ENCODE data around the gene PRKAR2A. TPM values are rescaled to one million over a fixed set of nuclear protein-coding genes. Genes with fewer than 3 reads are reported as not detected.
"Not testable (repeated sequence)": the region's sequence is repeated elsewhere in the genome, so short reads cannot be mapped to it uniquely, and the experiment has no call there.

Gene PRKAR2A
- polyA plus RNA-seq, 1 donor from 2014 or later: 10.0 TPM

- Mint-ChIP-seq H3K4me1 (peaks cover 0 to 12% (median 8%) of the 10 kb centered on the region in 3 donors), H3K4me3 (peak overlapping the region in 2 of 4 donors; percentile 78 to 85), H3K9me3 (no peaks in the 10 kb centered on the region), H3K36me3 (no peaks in the 10 kb centered on the region), H3K27me3 (no peaks in the 10 kb centered on the region), H3K27ac (no peak overlapping the region)
Observed at GRCh38 chr3:48738926-48739616, 108.6 kb downstream of the PRKAR2A start.

GRCh38 chr3:48738144-48738536, 109.5 kb downstream of the PRKAR2A start:
- Mint-ChIP-seq H3K36me3 (no peaks in the 10 kb centered on the region), H3K27me3 (no peaks in the 10 kb centered on the region), H3K27ac (no peak overlapping the region), H3K4me1 (peaks cover 0 to 12% (median 8%) of the 10 kb centered on the region in 3 donors), H3K4me3 (no peak overlapping the region), H3K9me3 (no peaks in the 10 kb centered on the region)

- not testable (repeated sequence) for H3K9me3 Mint-ChIP-seq, H3K36me3 Mint-ChIP-seq, H3K27ac Mint-ChIP-seq, H3K27me3 Mint-ChIP-seq, H3K4me3 Mint-ChIP-seq
- H3K4me1 Mint-ChIP-seq: peaks cover 0 to 12% (median 8%) of the 10 kb centered on the region in 3 donors
Observed at GRCh38 chr3:48735075-48735767, 112.5 kb downstream of the PRKAR2A start.

- H3K36me3 Mint-ChIP-seq, H3K4me1 Mint-ChIP-seq, H3K4me3 Mint-ChIP-seq, H3K27me3 Mint-ChIP-seq, H3K9me3 Mint-ChIP-seq, H3K27ac Mint-ChIP-seq: not testable (repeated sequence)
Observed at GRCh38 chr3:48734541-48734940, 113.1 kb downstream of the PRKAR2A start.

- not testable (repeated sequence) for H3K27ac Mint-ChIP-seq, H3K27me3 Mint-ChIP-seq, H3K9me3 Mint-ChIP-seq, H3K36me3 Mint-ChIP-seq, H3K4me3 Mint-ChIP-seq, H3K4me1 Mint-ChIP-seq
Observed at GRCh38 chr3:48733752-48734518, 113.7 kb downstream of the PRKAR2A start.

- Mint-ChIP-seq H3K27me3 (no peaks in the 10 kb centered on the region), H3K27ac (no peak overlapping the region), H3K9me3 (no peaks in the 10 kb centered on the region), H3K4me1 (no peaks in the 10 kb centered on the region), H3K4me3 (no peak overlapping the region), H3K36me3 (no peaks in the 10 kb centered on the region)
Observed at GRCh38 chr3:48727511-48727910, 120.2 kb downstream of the PRKAR2A start.

GRCh38 chr3:48725185-48725855, 122.4 kb downstream of the PRKAR2A start:
- not testable (repeated sequence) for H3K4me1 Mint-ChIP-seq, H3K36me3 Mint-ChIP-seq, H3K9me3 Mint-ChIP-seq

GRCh38 chr3:48723725-48724124, 123.9 kb downstream of the PRKAR2A start:
- Mint-ChIP-seq H3K4me1 (no peaks in the 10 kb centered on the region), H3K36me3 (no peaks in the 10 kb centered on the region), H3K27me3 (no peaks in the 10 kb centered on the region), H3K4me3 (no peak overlapping the region), H3K9me3 (peaks cover 0 to 2% (median 0%) of the 10 kb centered on the region in 3 donors), H3K27ac (no peak overlapping the region)

More at GRCh38 chr3:48725185-48725855, 122.4 kb downstream of the PRKAR2A start:
- H3K27ac Mint-ChIP-seq, H3K4me3 Mint-ChIP-seq, H3K27me3 Mint-ChIP-seq: not testable (repeated sequence)

GRCh38 chr3:48723293-48723692, 124.4 kb downstream of the PRKAR2A start:
- not testable (repeated sequence) for H3K36me3 Mint-ChIP-seq, H3K9me3 Mint-ChIP-seq, H3K27me3 Mint-ChIP-seq, H3K4me1 Mint-ChIP-seq, H3K27ac Mint-ChIP-seq
- H3K4me3 Mint-ChIP-seq: peak overlapping the region in 1 of 4 donors; percentile 1

GRCh38 chr3:48716982-48717746, 130.5 kb downstream of the PRKAR2A start, which contains the start of gene IP6K2:
Gene IP6K2 (minus strand): TSS chr3:48717221. CDS start chr3:48695291, 21,930 bp downstream.
- Mint-ChIP-seq H3K9me3 (peaks cover 0 to 2% (median 0%) of the 10 kb centered on the region in 3 donors), H3K4me3 (peak within 1 kb of the TSS; percentile 92 to 99 (median 98)), H3K36me3 (peaks cover 3% of the 10 kb centered on the region), H3K27me3 (no peaks in the 10 kb centered on the region), H3K4me1 (peaks cover 18 to 34% (median 21%) of the 10 kb centered on the region in 3 donors), H3K27ac (peak within 1 kb of the TSS; percentile 78 to 98 (median 93))

GRCh38 chr3:48716508-48716981, 131.1 kb downstream of the PRKAR2A start:
- Mint-ChIP-seq H3K36me3 (peaks cover 3% of the 10 kb centered on the region), H3K27ac (peak overlapping the region; percentile 78 to 98 (median 93)), H3K4me1 (peaks cover 22 to 38% (median 25%) of the 10 kb centered on the region in 3 donors), H3K9me3 (peaks cover 0 to 2% (median 0%) of the 10 kb centered on the region in 3 donors), H3K4me3 (peak overlapping the region; percentile 92 to 99 (median 98)), H3K27me3 (no peaks in the 10 kb centered on the region)

- peak overlapping the region; percentile 92 to 99 (median 98) for H3K4me3 Mint-ChIP-seq
- peaks cover 24 to 40% (median 25%) of the 10 kb centered on the region in 3 donors for H3K4me1 Mint-ChIP-seq
- H3K9me3 Mint-ChIP-seq: no peaks in the 10 kb centered on the region
Observed at GRCh38 chr3:48715174-48715800, 132.4 kb downstream of the PRKAR2A start.

GRCh38 chr3:48711727-48712126, 135.9 kb downstream of the PRKAR2A start:
- Mint-ChIP-seq H3K36me3 (peaks cover 2% of the 10 kb centered on the region), H3K4me1 (peaks cover 27 to 40% (median 37%) of the 10 kb centered on the region in 3 donors), H3K9me3 (no peaks in the 10 kb centered on the region), H3K27ac (peak overlapping the region in 1 of 3 donors; percentile 80), H3K4me3 (peak overlapping the region in 3 of 4 donors; percentile 3 to 73 (median 39)), H3K27me3 (no peaks in the 10 kb centered on the region)

More at GRCh38 chr3:48715174-48715800, 132.4 kb downstream of the PRKAR2A start:
- peak overlapping the region; percentile 26 to 78 (median 43) for H3K27ac Mint-ChIP-seq
- peaks cover 3% of the 10 kb centered on the region for H3K36me3 Mint-ChIP-seq
- H3K27me3 Mint-ChIP-seq: no peaks in the 10 kb centered on the region
